ENCODE data around the gene PTMA.

- TF ChIP-seq CTCF (IDR thresholded peaks at IDR 0.05; ENCODE audit: low read depth, low read length) (no peak), EZH2phosphoT487 (IDR thresholded peaks at IDR 0.05; ENCODE audit: low read depth) (no peak)
These were observed 41.9 kb upstream of the PTMA start for GRCh38 chr2:231666171-231667095.

All from OCI-LY3 (cell line).